Endothelial cell of umbilical vein (primary cell): ENCODE results near the gene CELF2. TPM values are rescaled to one million over a fixed set of nuclear protein-coding genes. Genes with fewer than 3 reads are reported as not detected.

Experiments used
- BruUV-seq: library from RNA; stranded (reverse); fragments of 400-500 nt; replicated peaks from 2 replicates; lab custom pipeline; 2021; lab: Mats Ljungman, UMichigan
- CTCF ChIA-PET: fragments of 300-600, 350-600 bp; sonication (Branson Sonifier 250); formaldehyde crosslinking; loops from one replicate; lab custom pipeline; 2021; ENCODE audit warnings: antibody characterized with exemption, inconsistent platforms; lab: Charles Lee
- POLR2A ChIA-PET: fragments of 300-600, 350-600 bp; sonication (Branson Sonifier 250); formaldehyde crosslinking; loops from one replicate; lab custom pipeline; 2021; ENCODE audit warnings: antibody characterized with exemption, inconsistent platforms; lab: Charles Lee
- DNase-seq: peaks from one replicate; pipeline ENCODE4 v3.0.0-alpha.2; 2011; ENCODE audit warnings: low read depth, low spot score
- FAIRE-seq: peaks from 2 replicates; lab custom pipeline; 2011; peaks lifted over from hg19 to GRCh38; lab: Jason Lieb, UNC
- H2AFZ ChIP-seq: 2 replicates; pipeline ENCODE4 v1.6.0; 2012; ENCODE audit warnings: low read depth, low read length, control low read depth, inconsistent platforms
- H3K27ac ChIP-seq: 2 replicates; pipeline ENCODE4 v1.5.1; 2011; ENCODE audit warnings: low read depth, mild to moderate bottlenecking, control low read depth, low read length, moderate library complexity; ENCODE audit not compliant: insufficient read depth
- H3K27me3 ChIP-seq, 2 experiments: 2 replicates each; pipeline versions ENCODE4 v1.6.0 to v1.6.1; 2011; ENCODE audit warnings: low read length in 2 of 2, mixed read lengths in 1 of 2; ENCODE audit not compliant: control insufficient read depth in 2 of 2, insufficient read depth in 2 of 2
- H3K36me3 ChIP-seq, 2 experiments: 2 replicates in 1 of 2; 3 replicates in 1 of 2; pipeline ENCODE4 v1.5.1; 2011; ENCODE audit warnings: low read length in 2 of 2, mild to moderate bottlenecking in 1 of 2, moderate library complexity in 1 of 2; ENCODE audit not compliant: control insufficient read depth in 2 of 2, insufficient read depth in 2 of 2; ENCODE audit errors: extremely low read depth in 1 of 2
- H3K4me1 ChIP-seq: 3 replicates; pipeline ENCODE4 v1.5.1; 2011; ENCODE audit warnings: mild to moderate bottlenecking, low read length; ENCODE audit not compliant: control insufficient read depth, insufficient read depth; ENCODE audit errors: extremely low read depth
- H3K4me2 ChIP-seq: 2 replicates; pipeline ENCODE4 v1.6.1; 2011; ENCODE audit warnings: low read length, control low read depth, mixed read lengths; ENCODE audit not compliant: insufficient read depth
- H3K4me3 ChIP-seq, 3 experiments: fragments of 200-600 bp in 1 of 3; sonication (generic), shearing (Covaris generic) in 1 of 3; replicated peaks in 1 of 3; 2 replicates each; pipeline ENCODE4 v1.5.1; 2011 to 2016; ENCODE audit warnings: control low read depth in 3 of 3, low read length in 3 of 3, mild to moderate bottlenecking in 2 of 3, inconsistent platforms in 1 of 3, low read depth in 1 of 3, moderate library complexity in 1 of 3; ENCODE audit not compliant: insufficient read depth in 1 of 3
- H3K79me2 ChIP-seq: 2 replicates; pipeline ENCODE4 v1.6.0; 2012; ENCODE audit warnings: low read length, inconsistent platforms; ENCODE audit not compliant: control insufficient read depth, insufficient read depth
- H3K9ac ChIP-seq: replicated peaks from 2 replicates; pipeline ENCODE3; 2011; ENCODE audit warnings: low read length, control low read depth; ENCODE audit not compliant: insufficient read depth; ENCODE audit errors: extremely low read depth
- H3K9me1 ChIP-seq: replicated peaks from 3 replicates; pipeline ENCODE4 v1.6.0; 2011; ENCODE audit warnings: mild to moderate bottlenecking, low read length; ENCODE audit not compliant: control insufficient read depth, insufficient read depth; ENCODE audit errors: extremely low read depth
- H3K9me3 ChIP-seq: replicated peaks from 2 replicates; pipeline ENCODE4 v1.5.1; 2012; ENCODE audit warnings: low read length, inconsistent platforms; ENCODE audit not compliant: control insufficient read depth, insufficient read depth
- H4K20me1 ChIP-seq: replicated peaks from 2 replicates; pipeline ENCODE3; 2011; ENCODE audit warnings: mild to moderate bottlenecking, low read length; ENCODE audit not compliant: control insufficient read depth, insufficient read depth; ENCODE audit errors: extremely low read depth
- CTCF ChIP-seq, 2 donors: IDR thresholded peaks; 1 replicate in 1 of 2; 2 replicates in 1 of 2; pipeline ENCODE4 v1.5.1; 2011; ENCODE audit warnings: low read length in 2 of 2, mild to moderate bottlenecking in 2 of 2, moderate library complexity in 2 of 2, control low read depth in 1 of 2, inconsistent platforms in 1 of 2, low read depth in 1 of 2; ENCODE audit not compliant: insufficient read depth in 1 of 2; ENCODE audit errors: extremely low read depth in 1 of 2
- EZH2 ChIP-seq: IDR thresholded peaks from 2 replicates; pipeline ENCODE4 v1.6.1; 2012; ENCODE audit warnings: borderline replicate concordance, low read depth, mild to moderate bottlenecking, moderate library complexity, low read length, inconsistent platforms; ENCODE audit not compliant: severe bottlenecking
- FOS ChIP-seq: IDR thresholded peaks from 2 replicates; pipeline ENCODE4 v1.6.1; 2011; ENCODE audit warnings: mild to moderate bottlenecking, low read length, moderate library complexity, borderline replicate concordance; ENCODE audit not compliant: insufficient read depth
- GATA2 ChIP-seq: IDR thresholded peaks from 2 replicates; pipeline ENCODE4 v1.7.0; 2011; ENCODE audit warnings: low read depth, mild to moderate bottlenecking, moderate library complexity, mixed read lengths, low read length; ENCODE audit not compliant: insufficient read length, insufficient read depth
- JUN ChIP-seq: IDR thresholded peaks from 2 replicates; pipeline ENCODE4 v1.6.1; 2011; ENCODE audit warnings: borderline replicate concordance, low read depth; ENCODE audit not compliant: insufficient read length, insufficient read depth
- MYC ChIP-seq: IDR thresholded peaks from one replicate; pipeline ENCODE4 v1.6.1; 2011; ENCODE audit warnings: mild to moderate bottlenecking, low read depth, low read length
- POLR2A ChIP-seq: IDR thresholded peaks from 2 replicates; pipeline ENCODE4 v1.6.1; 2012; ENCODE audit warnings: low read depth, mild to moderate bottlenecking, control low read depth, low read length
- POLR2AphosphoS5 ChIP-seq: IDR thresholded peaks from 2 replicates; pipeline ENCODE4 v1.6.1; 2012; ENCODE audit warnings: low read depth, mild to moderate bottlenecking, control low read depth, low read length, moderate library complexity; ENCODE audit not compliant: insufficient read depth
- dilution Hi-C: fragments of 300-500 bp; cut with MboI; formaldehyde crosslinking; loops from one replicate; pipeline ENCODE4 v1.15.0; 2019; ENCODE audit warnings: low sequenced_read_pairs; ENCODE audit not compliant: extremely low pct_ligation_motif_present
- intact Hi-C: fragments of 100-400 bp; cut with micrococcal nuclease; formaldehyde crosslinking; loops from one replicate; pipeline ENCODE4 v1.10.0; 2022
- polyA plus RNA-seq, 4 experiments: library from polyadenylated mRNA; depleted of rRNA in 3 of 4; stranded (reverse) in 3 of 4; unstranded in 1 of 4; fragments of >200 nt; gene quantifications; 2 replicates each; pipeline versions ENCODE4 v1.2.1 to v1.2.3, GENCODE V29; 2011 to 2012; ENCODE audit warnings: missing spikeins in 1 of 4
- total RNA-seq: library from RNA; stranded (reverse); gene quantifications from 2 replicates; pipeline ENCODE4 v1.2.3, GENCODE V29; 2021
- TF ChIP-seq, protein P1 (sequence below): IDR thresholded peaks from 2 replicates; pipeline ENCODE4 v1.6.1; 2011; ENCODE audit not compliant: insufficient read depth, insufficient read length

The CELF2 gene
- total and polyA plus RNA-seq, 2 donors (not counting 3 experiments of a cell fraction or from before 2014, with no cell fraction given): 21.6 to 42.6 TPM

DNA sequence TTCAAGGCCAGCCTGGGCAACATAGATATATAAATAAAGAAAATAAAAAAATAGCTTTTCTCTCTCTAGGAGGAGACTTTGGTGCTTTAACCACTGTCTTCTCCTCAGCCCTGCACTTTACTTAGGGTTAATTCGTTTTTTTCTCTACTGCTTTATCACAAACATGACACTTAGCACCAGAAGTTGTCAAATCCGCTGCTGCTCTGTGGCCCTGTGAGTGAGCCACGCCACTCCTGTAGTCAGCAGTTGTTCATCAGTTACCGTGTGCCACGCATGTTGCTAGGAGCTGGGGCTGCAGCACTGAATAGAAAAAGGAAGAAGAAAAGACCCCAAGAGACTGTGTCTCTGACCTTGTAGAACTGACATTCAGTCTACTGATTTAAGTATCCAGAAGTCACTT lies 232.6 kb downstream of the CELF2 start:
- intact Hi-C loops (no loop called here), dilution Hi-C loops (no loop called here)
- CTCF ChIA-PET: no interaction called here
- H3K79me2 ChIP-seq: no peaks in the 10 kb centered on the region
- no peak overlapping the region for H3K4me3 ChIP-seq
- no peaks in the 10 kb centered on the region for H3K9me1 ChIP-seq
- POLR2A ChIA-PET: no interaction called here
- no peak for DNase-seq
- no peaks in the 10 kb centered on the region for H3K4me1 ChIP-seq
- no peak for FAIRE-seq
- H2AFZ ChIP-seq: no peak overlapping the region
- H3K4me2 ChIP-seq: no peak overlapping the region
- BruUV-seq: no TSS peak
- H3K9me3 ChIP-seq: no peaks in the 10 kb centered on the region
- H3K27me3 ChIP-seq: no peaks in the 10 kb centered on the region
- no peak overlapping the region for H3K9ac ChIP-seq
- no peaks in the 10 kb centered on the region for H3K36me3 ChIP-seq
- H4K20me1 ChIP-seq: no peaks in the 10 kb centered on the region
- H3K27ac ChIP-seq: no peak overlapping the region
- TF ChIP-seq EZH2 (no peak), GATA2 (no peak), MYC (no peak), CTCF (IDR thresholded peaks at IDR 0.05; ENCODE audit: extremely low read depth in 1 of 2, insufficient read depth in 1 of 2, low read depth in 1 of 2, low read length in 2 of 2) (no peak), FOS (no peak), POLR2AphosphoS5 (no peak), JUN (no peak), POLR2A (no peak)
- TF ChIP-seq, protein P1, sequence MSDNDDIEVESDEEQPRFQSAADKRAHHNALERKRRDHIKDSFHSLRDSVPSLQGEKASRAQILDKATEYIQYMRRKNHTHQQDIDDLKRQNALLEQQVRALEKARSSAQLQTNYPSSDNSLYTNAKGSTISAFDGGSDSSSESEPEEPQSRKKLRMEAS: no peak
